HTERT RPE-1 (cell line): Measurements from ENCODE around the gene SCAMP3.
"Not testable (repeated sequence)": the region's sequence is repeated elsewhere in the genome, so short reads cannot be mapped to it uniquely, and the experiment has no call there.

Experiments used
- in situ Hi-C: fragments of 300-500 bp; cut with MboI; formaldehyde crosslinking; loops from 4 replicates; pipeline ENCODE4 v1.14.3; 2020; ENCODE audit warnings: low sequenced_read_pairs

The SCAMP3 gene

GRCh38 chr1:155261852-155262673, at the start of gene SCAMP3:
SCAMP3 (minus strand) TSS chr1:155262360; CDS start chr1:155262151, 209 bp downstream.
- in situ Hi-C loops, result no loop called here

- in situ Hi-C loops, result no loop called here
These were observed 47.4 kb upstream of the SCAMP3 start for GRCh38 chr1:155309423-155310021.

- in situ Hi-C loops, result no loop called here
These were observed 46.6 kb upstream of the SCAMP3 start, which contains the start of gene FDPS for GRCh38 chr1:155308493-155309422. FDPS (plus strand) TSS chr1:155308866; CDS start chr1:155309790, 924 bp downstream.

GRCh38 chr1:155307247-155307740, 45.1 kb upstream of the SCAMP3 start:
- in situ Hi-C loops, result no loop called here

- in situ Hi-C loops, result no loop called here
These were observed 43.8 kb upstream of the SCAMP3 start for GRCh38 chr1:155305881-155306391.

GRCh38 chr1:155304558-155305063, 42.5 kb upstream of the SCAMP3 start:
- in situ Hi-C loops, result no loop called here

GRCh38 chr1:155301342-155301841, 39.2 kb upstream of the SCAMP3 start, which contains the start of gene PKLR:
PKLR (minus strand) TSS chr1:155301438; CDS start chr1:155301395, 43 bp downstream.
- in situ Hi-C loops, result no loop called here

- in situ Hi-C loops, result no loop called here
These were observed 38.6 kb upstream of the SCAMP3 start for GRCh38 chr1:155300553-155301329.

GRCh38 chr1:155300024-155300423, 37.9 kb upstream of the SCAMP3 start:
- in situ Hi-C loops, result no loop called here

GRCh38 chr1:155297384-155297783, 35.2 kb upstream of the SCAMP3 start:
- in situ Hi-C loops, result no loop called here

- in situ Hi-C loops, result no loop called here
These were observed 34.5 kb upstream of the SCAMP3 start for GRCh38 chr1:155296661-155297060.

GRCh38 chr1:155295942-155296267, 33.7 kb upstream of the SCAMP3 start:
- in situ Hi-C loops, result no loop called here

GRCh38 chr1:155295183-155295941, 33.2 kb upstream of the SCAMP3 start:
- in situ Hi-C loops, result no loop called here

- in situ Hi-C loops, result no loop called here
These were observed 32.5 kb upstream of the SCAMP3 start for GRCh38 chr1:155294520-155295182.

GRCh38 chr1:155293086-155293749, 31.1 kb upstream of the SCAMP3 start:
- in situ Hi-C loops, result no loop called here

- in situ Hi-C loops, result not testable (repeated sequence)
These were observed 28.8 kb upstream of the SCAMP3 start for GRCh38 chr1:155291006-155291405.

- in situ Hi-C loops, result no loop called here
These were observed 25.9 kb upstream of the SCAMP3 start for GRCh38 chr1:155287987-155288543.
